Endothelial cell of umbilical vein (primary cell): Measurements from ENCODE around the gene RFLNA. TPM values are rescaled to one million over a fixed set of nuclear protein-coding genes. Genes with fewer than 3 reads are reported as not detected.

Experiments
- BruUV-seq: library from RNA; stranded (reverse); fragments of 400-500 nt; replicated peaks from 2 replicates; lab custom pipeline; 2021; lab: Mats Ljungman, UMichigan
- CTCF ChIA-PET: fragments of 300-600, 350-600 bp; sonication (Branson Sonifier 250); formaldehyde crosslinking; loops from one replicate; lab custom pipeline; 2021; ENCODE audit warnings: antibody characterized with exemption, inconsistent platforms; lab: Charles Lee
- POLR2A ChIA-PET: fragments of 300-600, 350-600 bp; sonication (Branson Sonifier 250); formaldehyde crosslinking; loops from one replicate; lab custom pipeline; 2021; ENCODE audit warnings: antibody characterized with exemption, inconsistent platforms; lab: Charles Lee
- DNase-seq: peaks from one replicate; pipeline ENCODE4 v3.0.0-alpha.2; 2011; ENCODE audit warnings: low read depth, low spot score
- FAIRE-seq: peaks from 2 replicates; lab custom pipeline; 2011; peaks lifted over from hg19 to GRCh38; lab: Jason Lieb, UNC
- H2AFZ ChIP-seq: 2 replicates; pipeline ENCODE4 v1.6.0; 2012; ENCODE audit warnings: low read depth, low read length, control low read depth, inconsistent platforms
- H3K27ac ChIP-seq: 2 replicates; pipeline ENCODE4 v1.5.1; 2011; ENCODE audit warnings: low read depth, mild to moderate bottlenecking, control low read depth, low read length, moderate library complexity; ENCODE audit not compliant: insufficient read depth
- H3K27me3 ChIP-seq, 2 experiments: 2 replicates each; pipeline versions ENCODE4 v1.6.0 to v1.6.1; 2011; ENCODE audit warnings: low read length in 2 of 2, mixed read lengths in 1 of 2; ENCODE audit not compliant: control insufficient read depth in 2 of 2, insufficient read depth in 2 of 2
- H3K36me3 ChIP-seq, 2 experiments: 2 replicates in 1 of 2; 3 replicates in 1 of 2; pipeline ENCODE4 v1.5.1; 2011; ENCODE audit warnings: low read length in 2 of 2, mild to moderate bottlenecking in 1 of 2, moderate library complexity in 1 of 2; ENCODE audit not compliant: control insufficient read depth in 2 of 2, insufficient read depth in 2 of 2; ENCODE audit errors: extremely low read depth in 1 of 2
- H3K4me1 ChIP-seq: 3 replicates; pipeline ENCODE4 v1.5.1; 2011; ENCODE audit warnings: mild to moderate bottlenecking, low read length; ENCODE audit not compliant: control insufficient read depth, insufficient read depth; ENCODE audit errors: extremely low read depth
- H3K4me2 ChIP-seq: 2 replicates; pipeline ENCODE4 v1.6.1; 2011; ENCODE audit warnings: low read length, control low read depth, mixed read lengths; ENCODE audit not compliant: insufficient read depth
- H3K4me3 ChIP-seq, 3 experiments: fragments of 200-600 bp in 1 of 3; sonication (generic), shearing (Covaris generic) in 1 of 3; replicated peaks in 1 of 3; 2 replicates each; pipeline ENCODE4 v1.5.1; 2011 to 2016; ENCODE audit warnings: control low read depth in 3 of 3, low read length in 3 of 3, mild to moderate bottlenecking in 2 of 3, inconsistent platforms in 1 of 3, low read depth in 1 of 3, moderate library complexity in 1 of 3; ENCODE audit not compliant: insufficient read depth in 1 of 3
- H3K79me2 ChIP-seq: 2 replicates; pipeline ENCODE4 v1.6.0; 2012; ENCODE audit warnings: low read length, inconsistent platforms; ENCODE audit not compliant: control insufficient read depth, insufficient read depth
- H3K9ac ChIP-seq: replicated peaks from 2 replicates; pipeline ENCODE3; 2011; ENCODE audit warnings: low read length, control low read depth; ENCODE audit not compliant: insufficient read depth; ENCODE audit errors: extremely low read depth
- H3K9me1 ChIP-seq: replicated peaks from 3 replicates; pipeline ENCODE4 v1.6.0; 2011; ENCODE audit warnings: mild to moderate bottlenecking, low read length; ENCODE audit not compliant: control insufficient read depth, insufficient read depth; ENCODE audit errors: extremely low read depth
- H3K9me3 ChIP-seq: replicated peaks from 2 replicates; pipeline ENCODE4 v1.5.1; 2012; ENCODE audit warnings: low read length, inconsistent platforms; ENCODE audit not compliant: control insufficient read depth, insufficient read depth
- H4K20me1 ChIP-seq: replicated peaks from 2 replicates; pipeline ENCODE3; 2011; ENCODE audit warnings: mild to moderate bottlenecking, low read length; ENCODE audit not compliant: control insufficient read depth, insufficient read depth; ENCODE audit errors: extremely low read depth
- EZH2 ChIP-seq: IDR thresholded peaks from 2 replicates; pipeline ENCODE4 v1.6.1; 2012; ENCODE audit warnings: borderline replicate concordance, low read depth, mild to moderate bottlenecking, moderate library complexity, low read length, inconsistent platforms; ENCODE audit not compliant: severe bottlenecking
- FOS ChIP-seq: IDR thresholded peaks from 2 replicates; pipeline ENCODE4 v1.6.1; 2011; ENCODE audit warnings: mild to moderate bottlenecking, low read length, moderate library complexity, borderline replicate concordance; ENCODE audit not compliant: insufficient read depth
- GATA2 ChIP-seq: IDR thresholded peaks from 2 replicates; pipeline ENCODE4 v1.7.0; 2011; ENCODE audit warnings: low read depth, mild to moderate bottlenecking, moderate library complexity, mixed read lengths, low read length; ENCODE audit not compliant: insufficient read length, insufficient read depth
- JUN ChIP-seq: IDR thresholded peaks from 2 replicates; pipeline ENCODE4 v1.6.1; 2011; ENCODE audit warnings: borderline replicate concordance, low read depth; ENCODE audit not compliant: insufficient read length, insufficient read depth
- POLR2AphosphoS5 ChIP-seq: IDR thresholded peaks from 2 replicates; pipeline ENCODE4 v1.6.1; 2012; ENCODE audit warnings: low read depth, mild to moderate bottlenecking, control low read depth, low read length, moderate library complexity; ENCODE audit not compliant: insufficient read depth
- dilution Hi-C: fragments of 300-500 bp; cut with MboI; formaldehyde crosslinking; loops from one replicate; pipeline ENCODE4 v1.15.0; 2019; ENCODE audit warnings: low sequenced_read_pairs; ENCODE audit not compliant: extremely low pct_ligation_motif_present
- intact Hi-C: fragments of 100-400 bp; cut with micrococcal nuclease; formaldehyde crosslinking; loops from one replicate; pipeline ENCODE4 v1.10.0; 2022
- polyA plus RNA-seq, 4 experiments: library from polyadenylated mRNA; depleted of rRNA in 3 of 4; stranded (reverse) in 3 of 4; unstranded in 1 of 4; fragments of >200 nt; gene quantifications; 2 replicates each; pipeline versions ENCODE4 v1.2.1 to v1.2.3, GENCODE V29; 2011 to 2012; ENCODE audit warnings: missing spikeins in 1 of 4
- total RNA-seq: library from RNA; stranded (reverse); gene quantifications from 2 replicates; pipeline ENCODE4 v1.2.3, GENCODE V29; 2021
- TF ChIP-seq, protein P1 (sequence below): IDR thresholded peaks from 2 replicates; pipeline ENCODE4 v1.6.1; 2011; ENCODE audit not compliant: insufficient read depth, insufficient read length
- TF ChIP-seq, protein P2 (sequence below), 2 donors: IDR thresholded peaks; 1 replicate in 1 of 2; 2 replicates in 1 of 2; pipeline ENCODE4 v1.5.1; 2011; ENCODE audit warnings: low read length in 2 of 2, mild to moderate bottlenecking in 2 of 2, moderate library complexity in 2 of 2, control low read depth in 1 of 2, inconsistent platforms in 1 of 2, low read depth in 1 of 2; ENCODE audit not compliant: insufficient read depth in 1 of 2; ENCODE audit errors: extremely low read depth in 1 of 2

The RFLNA gene
- total and polyA plus RNA-seq, 2 donors (not counting 3 experiments of a cell fraction or from before 2014, with no cell fraction given) = 19.7 to 24.5 TPM

DNA sequence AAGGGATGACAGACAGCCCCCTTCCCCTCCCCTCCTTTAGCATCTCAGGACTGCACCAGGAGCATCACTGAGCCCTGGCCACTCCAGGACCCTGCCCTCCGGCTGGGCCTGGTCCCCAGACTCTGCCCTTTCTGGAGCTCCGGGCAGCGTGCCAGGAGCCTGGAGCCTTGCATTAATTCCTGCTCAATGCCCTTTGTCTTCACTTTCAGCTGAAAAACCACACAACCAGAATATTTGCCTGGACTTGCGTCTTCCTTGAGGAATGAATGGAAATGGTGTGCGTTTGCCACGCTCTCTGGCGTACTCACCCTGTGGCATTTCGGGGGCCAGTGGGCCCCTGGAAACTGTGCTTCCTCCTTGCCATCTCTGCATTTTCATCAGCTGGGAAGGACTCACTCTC lies 8.5 kb upstream of the RFLNA start:
- DNase-seq (peak; percentile 33), FAIRE-seq (no peak)
- H3K9ac ChIP-seq = no peak overlapping the region
- dilution Hi-C loops (no loop called here), intact Hi-C loops (no loop called here)
- H3K4me3 ChIP-seq = no peak overlapping the region
- H2AFZ ChIP-seq = no peak overlapping the region
- ChIA-PET POLR2A (no interaction called here), CTCF (interaction anchor here (0.6 kb wide), 1 partner anchor 238 kb away, joined by 4 read pairs; no protein-coding TSS in a partner anchor)
- BruUV-seq = no TSS peak
- H4K20me1 ChIP-seq = no peaks in the 10 kb centered on the region
- no peaks in the 10 kb centered on the region for H3K36me3 ChIP-seq
- peaks cover 16% of the 10 kb centered on the region for H3K4me1 ChIP-seq
- H3K9me1 ChIP-seq = no peaks in the 10 kb centered on the region
- peaks cover 0 to 2% of the 10 kb centered on the region in 2 experiments for H3K27me3 ChIP-seq
- H3K9me3 ChIP-seq = no peaks in the 10 kb centered on the region
- H3K4me2 ChIP-seq = no peak overlapping the region
- TF ChIP-seq, protein P1, sequence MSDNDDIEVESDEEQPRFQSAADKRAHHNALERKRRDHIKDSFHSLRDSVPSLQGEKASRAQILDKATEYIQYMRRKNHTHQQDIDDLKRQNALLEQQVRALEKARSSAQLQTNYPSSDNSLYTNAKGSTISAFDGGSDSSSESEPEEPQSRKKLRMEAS = no peak
- TF ChIP-seq EZH2 = no peak
- H3K27ac ChIP-seq = no peak overlapping the region
- H3K79me2 ChIP-seq = no peaks in the 10 kb centered on the region

GRCh38 chr12:124286971-124287370 lies 7.9 kb upstream of the RFLNA start:
- TF ChIP-seq GATA2 (no peak), JUN (no peak), EZH2 (no peak), FOS (no peak), POLR2AphosphoS5 (no peak)
- TF ChIP-seq, protein P1 = no peak
- TF ChIP-seq, protein P2, sequence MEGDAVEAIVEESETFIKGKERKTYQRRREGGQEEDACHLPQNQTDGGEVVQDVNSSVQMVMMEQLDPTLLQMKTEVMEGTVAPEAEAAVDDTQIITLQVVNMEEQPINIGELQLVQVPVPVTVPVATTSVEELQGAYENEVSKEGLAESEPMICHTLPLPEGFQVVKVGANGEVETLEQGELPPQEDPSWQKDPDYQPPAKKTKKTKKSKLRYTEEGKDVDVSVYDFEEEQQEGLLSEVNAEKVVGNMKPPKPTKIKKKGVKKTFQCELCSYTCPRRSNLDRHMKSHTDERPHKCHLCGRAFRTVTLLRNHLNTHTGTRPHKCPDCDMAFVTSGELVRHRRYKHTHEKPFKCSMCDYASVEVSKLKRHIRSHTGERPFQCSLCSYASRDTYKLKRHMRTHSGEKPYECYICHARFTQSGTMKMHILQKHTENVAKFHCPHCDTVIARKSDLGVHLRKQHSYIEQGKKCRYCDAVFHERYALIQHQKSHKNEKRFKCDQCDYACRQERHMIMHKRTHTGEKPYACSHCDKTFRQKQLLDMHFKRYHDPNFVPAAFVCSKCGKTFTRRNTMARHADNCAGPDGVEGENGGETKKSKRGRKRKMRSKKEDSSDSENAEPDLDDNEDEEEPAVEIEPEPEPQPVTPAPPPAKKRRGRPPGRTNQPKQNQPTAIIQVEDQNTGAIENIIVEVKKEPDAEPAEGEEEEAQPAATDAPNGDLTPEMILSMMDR (IDR thresholded peaks at IDR 0.05; ENCODE audit: extremely low read depth in 1 of 2, insufficient read depth in 1 of 2, low read depth in 1 of 2, low read length in 2 of 2) = no peak
- Histone ChIP-seq H3K79me2 (no peaks in the 10 kb centered on the region), H3K36me3 (no peaks in the 10 kb centered on the region), H3K4me3 (no peak overlapping the region), H3K27me3 (peaks cover 0 to 2% of the 10 kb centered on the region in 2 experiments), H3K9me3 (no peaks in the 10 kb centered on the region), H3K9ac (no peak overlapping the region), H2AFZ (no peak overlapping the region), H3K4me2 (no peak overlapping the region), H3K9me1 (no peaks in the 10 kb centered on the region), H3K4me1 (peaks cover 16% of the 10 kb centered on the region), H4K20me1 (no peaks in the 10 kb centered on the region), H3K27ac (no peak overlapping the region)
- no TSS peak for BruUV-seq
- intact Hi-C loops = no loop called here
- dilution Hi-C loops = no loop called here
- DNase-seq = no peak
- no peak for FAIRE-seq
- POLR2A ChIA-PET = no interaction called here
- CTCF ChIA-PET = interaction anchor here (0.6 kb wide), 1 partner anchor 237 kb away, joined by 4 read pairs; no protein-coding TSS in a partner anchor
